Muscle layer of duodenum (tissue), 2 donors: ENCODE data around the gene WDR91.
"Not testable (repeated sequence)": the region's sequence is repeated elsewhere in the genome, so short reads cannot be mapped to it uniquely, and the experiment has no call there.

Experiments used
- H3K27ac ChIP-seq: one replicate; pipeline ENCODE4 v1.7.0; 2013; ENCODE audit warnings: mild to moderate bottlenecking, low read length
- H3K27me3 ChIP-seq: one replicate; pipeline ENCODE4 v1.7.0; 2013; ENCODE audit warnings: low read depth, mild to moderate bottlenecking, control low read depth, low read length
- H3K36me3 ChIP-seq, 2 donors: one replicate each; pipeline ENCODE4 v1.7.0; 2013; ENCODE audit warnings: low read length in 2 of 2, control low read depth in 1 of 2, mild to moderate bottlenecking in 1 of 2; ENCODE audit not compliant: insufficient read depth in 2 of 2, control insufficient read depth in 1 of 2
- H3K4me1 ChIP-seq, 2 donors: one replicate each; pipeline ENCODE4 v1.7.0; 2013; ENCODE audit warnings: low read length in 2 of 2, mild to moderate bottlenecking in 2 of 2, control low read depth in 1 of 2, moderate library complexity in 1 of 2; ENCODE audit not compliant: insufficient read depth in 2 of 2, control insufficient read depth in 1 of 2
- H3K4me3 ChIP-seq, 2 donors: one replicate each; pipeline ENCODE4 v1.7.0; 2013; ENCODE audit warnings: low read length in 2 of 2, low read depth in 1 of 2, mild to moderate bottlenecking in 1 of 2
- H3K9me3 ChIP-seq, 2 donors: one replicate each; pipeline ENCODE4 v1.7.0; 2013; ENCODE audit warnings: low read length in 2 of 2, control low read depth in 1 of 2, mild to moderate bottlenecking in 1 of 2; ENCODE audit not compliant: control insufficient read depth in 1 of 2
- donor health status: healthy.

WDR91 gene

DNA sequence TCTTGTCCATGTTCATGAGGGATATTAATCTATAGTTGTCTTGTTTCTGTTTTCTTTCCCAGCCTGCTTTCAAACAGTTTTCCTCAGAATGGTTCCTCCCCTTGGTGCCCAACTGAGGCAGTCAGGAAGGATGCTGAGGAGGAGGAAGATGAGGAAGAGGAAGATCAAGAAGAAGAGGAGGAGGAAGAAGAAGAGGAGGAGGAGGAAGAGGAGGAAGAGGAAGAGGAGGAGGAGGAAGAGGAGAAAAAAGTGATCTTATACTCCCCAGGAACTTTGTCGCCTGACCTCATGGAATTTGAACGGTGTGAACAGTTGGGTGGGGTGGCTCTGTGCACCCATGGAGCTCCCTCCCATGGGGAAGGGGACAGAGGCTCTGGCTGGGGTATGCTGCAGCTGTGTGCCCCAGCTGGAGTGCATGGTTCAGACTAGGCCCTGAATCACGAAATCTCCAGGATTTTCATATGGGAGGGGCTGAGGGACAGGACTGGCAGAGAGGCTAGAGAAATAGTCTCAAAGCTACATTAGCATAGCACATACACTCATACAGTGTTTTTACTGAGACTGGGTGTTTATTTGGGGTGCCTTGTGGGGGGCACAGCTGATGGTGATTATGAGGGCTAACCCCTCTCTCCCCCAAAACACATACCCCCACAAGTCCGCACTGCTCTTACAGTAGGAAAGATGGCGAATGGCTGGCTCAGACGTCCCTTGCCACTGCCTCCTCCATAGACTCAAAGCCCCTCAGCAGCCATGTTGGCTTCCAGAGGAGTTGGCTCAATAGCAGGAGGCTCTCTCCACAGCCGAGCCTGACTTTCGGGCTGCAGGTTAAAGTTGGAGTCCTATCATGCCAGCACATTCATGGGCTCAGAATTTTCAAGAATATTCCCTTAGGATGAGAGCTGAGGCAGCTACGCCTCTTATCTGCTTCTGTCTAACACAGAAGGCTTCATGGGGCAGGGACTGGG, 34.2 kb upstream of the WDR91 start:
- no peaks in the 10 kb centered on the region for H3K27me3 ChIP-seq
- no peaks in the 10 kb centered on the region for H3K36me3 ChIP-seq
- H3K9me3 ChIP-seq = no peaks in the 10 kb centered on the region
- no peaks in the 10 kb centered on the region for H3K4me1 ChIP-seq
- H3K4me3 ChIP-seq = no peak overlapping the region
- no peak overlapping the region for H3K27ac ChIP-seq

DNA sequence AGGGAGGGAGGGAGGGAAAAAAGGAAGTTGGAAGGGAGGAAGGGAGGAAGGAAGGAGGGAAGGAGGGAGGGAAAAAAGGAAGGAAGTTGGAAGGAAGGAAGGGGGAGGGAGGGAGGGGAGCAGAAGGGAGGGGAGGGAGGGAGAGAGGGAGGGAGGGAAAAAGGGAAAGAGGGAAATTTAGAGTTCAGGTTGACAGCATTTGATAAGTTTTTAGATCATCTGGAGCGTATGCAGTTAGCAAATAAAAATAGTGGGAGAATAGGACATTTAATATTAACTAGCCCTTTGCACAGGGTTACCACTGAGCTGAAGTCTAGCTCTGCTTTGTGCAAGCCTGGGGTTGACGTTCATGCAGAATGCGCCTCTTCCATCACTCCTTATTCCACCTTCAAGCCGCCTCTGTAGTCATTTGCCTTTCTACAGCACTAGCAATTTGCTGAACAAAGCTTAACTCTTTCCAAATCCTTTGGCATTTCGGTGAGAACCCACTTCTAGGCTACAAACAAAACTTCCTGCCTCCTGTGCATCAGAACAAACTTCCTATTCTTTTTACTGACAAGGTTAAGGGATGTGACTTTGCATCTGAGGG, 30.9 kb upstream of the WDR91 start:
- H3K4me1 ChIP-seq = no peaks in the 10 kb centered on the region
- no peak overlapping the region for H3K4me3 ChIP-seq
- H3K27me3 ChIP-seq = no peaks in the 10 kb centered on the region
- no peaks in the 10 kb centered on the region for H3K36me3 ChIP-seq
- H3K27ac ChIP-seq = no peak overlapping the region
- H3K9me3 ChIP-seq = no peaks in the 10 kb centered on the region

GRCh38 chr7:135240441-135240840, 29.1 kb upstream of the WDR91 start:
- Histone ChIP-seq H3K4me1 (no peaks in the 10 kb centered on the region), H3K27me3 (no peaks in the 10 kb centered on the region), H3K9me3 (no peaks in the 10 kb centered on the region), H3K4me3 (no peak overlapping the region), H3K36me3 (no peaks in the 10 kb centered on the region), H3K27ac (no peak overlapping the region)

DNA sequence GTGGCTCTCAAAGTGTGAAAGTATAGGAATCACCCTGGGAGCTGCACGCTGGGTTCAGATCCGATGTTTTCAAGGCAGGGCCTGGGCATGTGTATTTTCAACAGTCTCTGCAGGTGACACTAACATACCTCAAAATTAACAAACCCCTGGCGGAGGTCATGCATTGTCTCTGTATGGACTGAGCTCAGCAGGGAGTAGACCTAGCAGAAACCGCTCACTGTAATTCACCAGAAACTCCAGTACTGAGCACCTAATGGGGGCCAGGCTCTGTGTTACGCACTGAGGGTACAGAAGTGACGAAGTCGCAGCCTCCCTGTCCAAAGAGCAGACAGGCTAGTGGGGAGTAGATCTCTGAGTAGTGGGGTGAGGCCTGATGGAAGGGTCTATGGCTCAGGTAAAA, 27.9 kb upstream of the WDR91 start:
- Histone ChIP-seq H3K4me1 (no peaks in the 10 kb centered on the region), H3K9me3 (no peaks in the 10 kb centered on the region), H3K27ac (no peak overlapping the region)

DNA sequence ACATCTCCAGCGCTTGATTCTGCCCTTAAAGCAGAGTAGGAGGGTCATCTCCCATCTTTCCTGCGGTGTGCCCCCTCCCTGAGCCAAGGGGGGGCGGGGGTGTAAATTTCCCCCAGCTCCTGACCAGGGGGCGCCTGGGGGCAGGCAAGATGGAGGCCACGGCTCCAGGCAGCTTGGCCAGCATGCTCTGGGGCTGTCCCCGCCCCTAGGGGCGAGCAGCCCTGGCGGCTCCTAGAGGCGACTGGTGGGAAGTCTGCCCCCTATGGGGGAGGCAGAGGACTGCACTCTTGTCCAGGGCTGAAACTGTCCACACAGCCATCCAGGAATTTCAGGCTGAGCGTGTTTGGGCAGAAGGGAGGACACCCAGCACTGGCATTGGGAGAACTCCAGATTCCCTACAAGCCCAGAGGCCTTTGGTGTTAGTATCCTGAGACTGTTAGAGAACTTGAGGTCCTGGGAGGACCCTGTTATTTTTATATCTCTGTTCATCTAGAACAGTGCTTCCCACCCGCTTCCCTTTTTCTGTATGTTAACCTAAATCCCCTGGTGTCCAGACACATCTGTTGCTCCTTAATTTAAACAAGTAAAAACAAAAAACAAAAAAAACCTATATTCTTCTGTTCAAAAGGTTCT, 26.9 kb upstream of the WDR91 start:
- Histone ChIP-seq H3K27ac (no peak overlapping the region), H3K36me3 (no peaks in the 10 kb centered on the region), H3K9me3 (no peaks in the 10 kb centered on the region), H3K27me3 (no peaks in the 10 kb centered on the region), H3K4me3 (no peak overlapping the region), H3K4me1 (no peaks in the 10 kb centered on the region)

More for the DNA sequence above, 27.9 kb upstream of the WDR91 start:
- no peaks in the 10 kb centered on the region for H3K27me3 ChIP-seq
- no peak overlapping the region for H3K4me3 ChIP-seq
- no peaks in the 10 kb centered on the region for H3K36me3 ChIP-seq

DNA sequence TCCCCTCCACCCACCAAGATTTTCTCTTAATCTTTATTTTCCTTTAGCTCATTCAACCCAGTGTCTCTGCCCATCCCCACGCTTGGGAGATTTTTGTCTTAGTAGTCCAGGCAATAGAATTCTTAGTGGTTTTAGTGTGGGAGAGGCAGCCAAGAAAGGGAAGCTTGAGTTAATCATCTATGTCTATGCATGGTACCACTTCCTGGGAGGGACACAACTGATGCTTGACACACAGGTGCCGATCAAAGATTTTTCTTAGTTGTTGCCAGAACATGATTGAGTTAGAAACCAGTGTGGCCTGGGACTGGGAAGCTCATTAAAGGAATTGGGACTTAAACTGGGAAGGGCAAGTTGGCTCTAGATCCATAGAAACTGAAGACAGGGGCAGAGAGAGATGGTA, 25.4 kb upstream of the WDR91 start:
- H3K4me3 ChIP-seq = no peak overlapping the region
- no peaks in the 10 kb centered on the region for H3K4me1 ChIP-seq
- H3K27ac ChIP-seq = no peak overlapping the region
- no peaks in the 10 kb centered on the region for H3K27me3 ChIP-seq
- no peaks in the 10 kb centered on the region for H3K9me3 ChIP-seq
- H3K36me3 ChIP-seq = no peaks in the 10 kb centered on the region

GRCh38 chr7:135235841-135236240, 24.5 kb upstream of the WDR91 start:
- H3K36me3 ChIP-seq = no peaks in the 10 kb centered on the region

GRCh38 chr7:135234727-135235126, 23.4 kb upstream of the WDR91 start:
- H3K4me1 ChIP-seq = no peaks in the 10 kb centered on the region

More at GRCh38 chr7:135235841-135236240, 24.5 kb upstream of the WDR91 start:
- H3K9me3 ChIP-seq = no peaks in the 10 kb centered on the region
- H3K27ac ChIP-seq = no peak overlapping the region
- H3K4me1 ChIP-seq = no peaks in the 10 kb centered on the region
- no peaks in the 10 kb centered on the region for H3K27me3 ChIP-seq
- H3K4me3 ChIP-seq = no peak overlapping the region

DNA sequence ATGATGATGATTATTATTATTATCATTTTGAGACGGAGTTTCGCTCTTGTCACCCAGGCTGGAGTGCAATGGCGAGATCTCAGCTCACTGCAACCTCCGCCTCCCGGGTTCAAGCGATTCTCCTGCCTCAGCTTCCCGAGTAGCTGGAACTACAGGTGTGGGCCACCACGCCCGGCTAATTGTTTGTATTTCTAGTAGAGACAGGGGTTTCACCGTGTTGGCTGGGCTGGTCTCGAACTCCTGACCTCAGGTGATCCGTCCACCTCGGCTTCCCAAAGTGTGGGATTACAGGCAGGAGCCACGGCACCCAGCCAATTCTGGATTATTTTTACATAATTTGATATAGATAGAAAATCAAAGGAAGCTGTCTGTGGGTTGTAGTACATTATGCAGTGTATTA, 22.8 kb upstream of the WDR91 start:
- H3K9me3 ChIP-seq, H3K36me3 ChIP-seq, H3K27ac ChIP-seq, H3K4me3 ChIP-seq, H3K4me1 ChIP-seq, H3K27me3 ChIP-seq: not testable (repeated sequence)

More at GRCh38 chr7:135234727-135235126, 23.4 kb upstream of the WDR91 start:
- H3K4me3 ChIP-seq = no peak overlapping the region
- no peaks in the 10 kb centered on the region for H3K9me3 ChIP-seq
- no peaks in the 10 kb centered on the region for H3K36me3 ChIP-seq
- no peak overlapping the region for H3K27ac ChIP-seq
- no peaks in the 10 kb centered on the region for H3K27me3 ChIP-seq

- H3K4me1 ChIP-seq = no peaks in the 10 kb centered on the region
- no peak within 1 kb of the TSS for H3K4me3 ChIP-seq
- no peak within 1 kb of the TSS for H3K27ac ChIP-seq
- H3K9me3 ChIP-seq = no peaks in the 10 kb centered on the region
- no peaks in the 10 kb centered on the region for H3K36me3 ChIP-seq
- H3K27me3 ChIP-seq = no peaks in the 10 kb centered on the region
Observed at GRCh38 chr7:135233570-135233969, 22.2 kb upstream of the WDR91 start, which contains the start of gene STRA8. Gene STRA8 (plus strand): TSS chr7:135233838. CDS start chr7:135240525, 6,687 bp downstream.

- H3K4me1 ChIP-seq = no peaks in the 10 kb centered on the region
- no peaks in the 10 kb centered on the region for H3K36me3 ChIP-seq
- H3K4me3 ChIP-seq = no peak overlapping the region
- H3K27me3 ChIP-seq = no peaks in the 10 kb centered on the region
- no peaks in the 10 kb centered on the region for H3K9me3 ChIP-seq
- H3K27ac ChIP-seq = no peak overlapping the region
Observed at GRCh38 chr7:135232720-135233119, 21.4 kb upstream of the WDR91 start.
